KBM-7 (cell line): ENCODE results near the gene SEPTIN2.
"Not testable (repeated sequence)": the region's sequence is repeated elsewhere in the genome, so short reads cannot be mapped to it uniquely, and the experiment has no call there.

Experiments used
- DNase-seq: peaks from one replicate; pipeline ENCODE4 v3.0.0-alpha.2; 2015
- in situ Hi-C: fragments of 300-500 bp; cut with MboI; formaldehyde crosslinking; loops from 2 replicates; pipeline ENCODE4 v1.14.3; 2020; ENCODE audit warnings: low sequenced_read_pairs, low pct_unique_long_range_greater_than_20kb, mixed read lengths

Gene SEPTIN2

DNA sequence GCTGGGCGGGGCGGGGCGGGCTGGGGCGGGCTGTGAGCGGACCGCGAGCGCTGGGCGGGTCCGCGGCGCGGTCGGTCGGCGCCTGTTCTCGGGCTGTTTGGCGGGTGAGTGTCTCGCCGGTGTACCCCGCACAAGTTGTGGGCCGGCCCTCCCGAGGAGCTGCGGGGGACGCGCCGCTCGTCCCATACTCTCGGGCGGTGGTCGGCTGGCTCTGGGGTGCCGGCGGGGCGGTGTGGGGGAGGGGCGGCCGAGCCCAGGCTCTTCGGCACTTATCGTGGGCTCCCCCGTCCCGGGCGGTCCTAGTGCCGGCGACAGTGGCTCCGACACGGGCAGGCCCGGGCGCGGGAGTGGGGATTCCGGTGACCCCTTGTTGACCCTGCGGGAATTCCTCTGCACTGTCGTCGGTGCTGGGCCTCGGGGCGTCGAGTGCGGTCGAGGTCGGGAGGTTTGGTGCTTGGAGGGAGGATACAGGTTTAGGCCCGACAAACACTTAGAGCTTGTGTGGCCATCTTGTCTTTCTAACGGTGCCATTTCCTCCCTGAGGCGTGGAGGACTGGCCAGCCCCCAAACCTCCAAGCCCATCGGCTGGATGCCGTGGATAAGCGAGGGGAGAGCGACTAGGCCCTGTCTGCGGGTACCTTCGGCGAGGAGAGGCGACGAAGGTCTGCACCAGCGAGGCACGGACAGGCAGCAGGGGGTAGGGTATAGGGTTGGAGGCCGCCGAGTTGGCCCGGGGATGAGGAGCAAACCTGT lies at the start of gene SEPTIN2:
Gene SEPTIN2 (plus strand): TSS at position 47 of the 753 bp plus-strand sequence. CDS start 8,308 bp downstream, outside the sequence.
- in situ Hi-C loops: no loop called here
- DNase-seq: peak; percentile 80

DNA sequence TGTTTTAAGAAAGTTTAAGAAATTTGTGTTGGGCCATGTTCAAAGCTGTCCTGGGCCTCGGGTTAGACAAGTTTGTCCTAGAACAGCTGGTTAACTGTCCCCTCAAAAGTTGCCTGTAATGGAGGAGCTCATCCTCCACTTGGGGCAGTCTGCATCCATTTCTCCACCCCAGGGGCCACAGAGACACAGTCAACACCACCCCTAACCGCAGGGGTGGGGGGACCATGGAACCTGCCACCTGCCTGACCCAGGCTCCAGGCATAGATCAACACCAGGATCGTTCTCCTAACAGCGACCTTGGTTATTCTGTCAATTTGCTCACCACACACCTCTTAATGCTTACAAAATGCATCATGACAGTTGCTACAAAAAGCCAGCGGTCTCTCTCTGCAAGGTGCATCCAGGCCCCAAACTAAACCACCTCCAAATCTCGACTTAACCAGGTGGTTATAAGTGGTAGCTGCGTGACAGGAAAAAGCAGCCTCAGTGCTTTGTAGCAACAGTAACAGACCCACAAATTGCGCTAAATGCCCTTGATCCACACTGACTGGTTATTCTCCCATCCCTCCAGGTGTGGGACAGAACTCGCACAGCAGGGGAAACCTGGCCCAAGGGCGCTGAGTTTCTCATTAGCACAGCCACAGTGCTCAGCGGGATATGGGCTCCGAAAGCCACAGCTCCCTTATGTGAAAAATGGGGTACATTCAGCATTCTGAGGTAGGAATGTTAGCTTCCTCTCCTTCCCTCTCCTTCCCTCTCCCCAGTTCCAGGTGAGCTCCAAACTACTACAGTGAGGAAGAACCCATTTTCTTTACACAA lies 48.3 kb upstream of the SEPTIN2 start:
- in situ Hi-C loops: no loop called here
- no peak for DNase-seq

GRCh38 chr2:241268306-241268705 lies 47.4 kb upstream of the SEPTIN2 start:
- in situ Hi-C loops: no loop called here
- DNase-seq: no peak

- no peak for DNase-seq
Observed at GRCh38 chr2:241268716-241269445, 46.8 kb upstream of the SEPTIN2 start.

GRCh38 chr2:241269707-241270520 lies 45.8 kb upstream of the SEPTIN2 start:
- in situ Hi-C loops: no loop called here
- no peak for DNase-seq

More at GRCh38 chr2:241268716-241269445, 46.8 kb upstream of the SEPTIN2 start:
- in situ Hi-C loops: no loop called here

DNA sequence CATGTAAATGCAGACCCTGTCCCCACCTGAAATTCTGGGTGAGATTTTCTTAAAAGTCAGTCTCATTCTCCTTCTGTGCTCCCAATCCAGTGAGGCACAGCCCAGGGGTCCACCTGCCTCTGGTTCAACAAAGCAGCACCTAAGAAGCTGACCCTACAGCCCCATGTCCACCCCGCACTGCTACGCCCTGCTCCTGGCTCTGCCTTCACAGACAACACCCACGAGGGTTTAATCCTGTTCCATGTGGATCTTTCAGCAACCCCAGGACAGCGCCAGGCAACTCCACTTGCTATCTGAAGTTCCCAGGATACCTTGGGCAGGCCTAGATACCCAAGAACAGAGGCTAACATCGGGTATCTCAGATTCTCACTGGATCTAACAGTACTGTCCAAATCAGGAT lies 45.2 kb upstream of the SEPTIN2 start:
- in situ Hi-C loops: no loop called here

GRCh38 chr2:241271706-241272302 lies 43.9 kb upstream of the SEPTIN2 start:
- DNase-seq: peak; percentile 75
- in situ Hi-C loops: no loop called here

More for the DNA sequence above, 45.2 kb upstream of the SEPTIN2 start:
- DNase-seq: no peak

GRCh38 chr2:241272303-241273209 lies 43.2 kb upstream of the SEPTIN2 start:
- in situ Hi-C loops: no loop called here
- DNase-seq: peak; percentile 32

GRCh38 chr2:241273210-241274020 lies 42.3 kb upstream of the SEPTIN2 start:
- in situ Hi-C loops: no loop called here
- peak; percentile 40 for DNase-seq

DNA sequence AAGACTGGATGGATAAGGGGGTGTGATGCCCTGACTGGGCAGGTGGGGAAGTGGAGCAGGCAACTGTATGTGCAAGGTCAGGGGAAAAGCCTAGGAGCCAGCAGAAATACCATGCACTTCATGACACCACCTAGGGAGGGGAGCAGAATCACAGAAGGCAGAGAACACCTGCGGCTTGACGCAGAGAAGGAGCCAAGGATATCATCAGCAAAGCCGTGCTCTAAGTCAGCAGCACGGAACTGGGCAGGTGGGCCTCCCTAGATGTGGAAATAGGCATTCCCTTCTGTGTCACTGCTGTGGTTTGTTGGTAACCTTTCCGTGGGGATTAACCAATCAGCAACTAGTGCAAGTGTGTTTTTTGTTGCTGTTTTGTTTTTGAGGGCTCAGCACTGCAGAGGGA lies 41.6 kb upstream of the SEPTIN2 start:
- in situ Hi-C loops: no loop called here
- no peak for DNase-seq

DNA sequence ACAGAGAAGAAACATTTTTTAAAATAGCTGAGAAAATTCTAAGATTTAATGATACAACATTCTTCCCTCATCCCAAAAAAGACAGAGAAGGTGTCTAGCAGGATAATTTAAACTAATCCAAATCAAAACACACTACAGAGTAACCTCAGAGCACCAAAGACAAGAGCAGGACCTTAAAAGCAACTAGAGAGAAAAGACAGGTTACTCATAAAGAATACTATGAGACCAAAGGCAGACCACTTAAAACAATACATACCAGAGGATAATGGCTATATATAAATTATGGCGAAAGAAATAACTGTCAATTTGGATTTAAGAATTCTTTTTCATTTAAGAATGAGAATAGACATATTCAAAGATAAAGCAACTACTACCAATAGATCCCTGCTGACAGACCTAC lies 40.2 kb upstream of the SEPTIN2 start:
- no peak for DNase-seq
- in situ Hi-C loops: no loop called here

DNA sequence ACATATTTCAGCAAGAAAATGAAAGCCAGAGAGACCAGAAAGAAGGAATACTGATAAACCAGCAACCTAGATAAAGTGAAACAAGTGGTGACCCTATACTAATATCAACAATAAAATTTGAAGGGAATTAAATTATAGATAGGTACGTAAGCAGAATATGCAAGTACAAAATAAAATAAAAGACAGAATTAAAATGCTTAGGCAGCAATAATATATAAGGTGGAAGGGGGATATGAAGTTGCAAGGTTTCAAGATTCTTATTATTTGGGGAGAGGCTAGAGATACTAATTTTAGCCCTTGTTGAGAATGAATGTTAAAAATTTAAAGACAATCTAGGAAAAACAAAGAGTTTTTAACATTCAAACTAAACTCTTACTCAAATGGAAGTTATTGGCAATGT lies 39.8 kb upstream of the SEPTIN2 start:
- in situ Hi-C loops: no loop called here
- DNase-seq: no peak

DNA sequence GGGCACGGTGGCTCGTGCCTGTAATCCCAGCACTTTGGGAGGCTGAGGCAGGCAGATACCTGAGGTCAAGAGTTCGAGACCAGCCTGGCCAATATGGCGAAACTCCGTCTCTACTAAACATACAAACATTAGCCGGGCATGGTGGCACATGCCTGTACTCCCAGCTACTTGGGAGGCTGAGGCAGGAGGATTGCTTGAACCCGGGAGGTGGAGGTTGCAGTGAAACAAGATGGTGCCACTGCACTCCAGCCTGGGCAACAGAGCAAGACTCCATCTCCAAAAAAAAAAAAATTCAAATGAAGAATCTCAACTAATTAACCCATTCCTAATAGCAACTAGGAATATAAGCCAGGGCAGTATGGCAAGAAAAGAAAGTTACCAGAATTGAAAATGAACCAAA lies 37.4 kb upstream of the SEPTIN2 start:
- DNase-seq, in situ Hi-C loops: not testable (repeated sequence)

- in situ Hi-C loops: no loop called here
- DNase-seq: peak; percentile 24
Observed at GRCh38 chr2:241279413-241279812, 36.3 kb upstream of the SEPTIN2 start.

GRCh38 chr2:241279828-241280227 lies 35.9 kb upstream of the SEPTIN2 start:
- in situ Hi-C loops: no loop called here
- no peak for DNase-seq

DNA sequence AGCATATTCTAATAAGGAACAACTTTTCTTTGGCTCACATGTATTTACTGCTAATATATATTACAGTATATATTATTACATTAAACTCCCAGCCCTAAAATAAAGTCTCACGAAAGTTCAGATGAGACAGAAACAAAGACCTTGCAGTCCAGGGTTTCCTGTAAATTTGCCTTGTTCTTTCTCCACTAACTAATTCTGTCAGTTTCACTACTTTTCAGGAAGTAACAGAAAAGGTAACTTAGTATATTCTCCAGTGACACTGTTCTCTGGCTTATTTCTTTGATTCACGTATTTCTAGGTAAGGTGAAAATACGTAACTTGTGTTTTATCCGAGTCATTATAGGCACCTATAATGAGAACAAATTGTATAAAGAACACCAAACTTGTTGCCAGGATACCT lies 35.4 kb upstream of the SEPTIN2 start:
- DNase-seq: no peak
- in situ Hi-C loops: no loop called here

- no peak for DNase-seq
- in situ Hi-C loops: no loop called here
Observed at GRCh38 chr2:241282555-241282954, 33.2 kb upstream of the SEPTIN2 start.
